HG02884 (cell line): ENCODE results near the gene PCP4L1.
"Not testable (repeated sequence)": the region's sequence is repeated elsewhere in the genome, so short reads cannot be mapped to it uniquely, and the experiment has no call there.

Source experiments
- ATAC-seq: cut with Tn5 transposase; IDR thresholded peaks from one replicate; pipeline ENCODE4 v1.9.1; 2021; ENCODE audit warnings: mild to moderate bottlenecking, moderate library complexity; ENCODE audit not compliant: unreplicated experiment

Gene PCP4L1

DNA sequence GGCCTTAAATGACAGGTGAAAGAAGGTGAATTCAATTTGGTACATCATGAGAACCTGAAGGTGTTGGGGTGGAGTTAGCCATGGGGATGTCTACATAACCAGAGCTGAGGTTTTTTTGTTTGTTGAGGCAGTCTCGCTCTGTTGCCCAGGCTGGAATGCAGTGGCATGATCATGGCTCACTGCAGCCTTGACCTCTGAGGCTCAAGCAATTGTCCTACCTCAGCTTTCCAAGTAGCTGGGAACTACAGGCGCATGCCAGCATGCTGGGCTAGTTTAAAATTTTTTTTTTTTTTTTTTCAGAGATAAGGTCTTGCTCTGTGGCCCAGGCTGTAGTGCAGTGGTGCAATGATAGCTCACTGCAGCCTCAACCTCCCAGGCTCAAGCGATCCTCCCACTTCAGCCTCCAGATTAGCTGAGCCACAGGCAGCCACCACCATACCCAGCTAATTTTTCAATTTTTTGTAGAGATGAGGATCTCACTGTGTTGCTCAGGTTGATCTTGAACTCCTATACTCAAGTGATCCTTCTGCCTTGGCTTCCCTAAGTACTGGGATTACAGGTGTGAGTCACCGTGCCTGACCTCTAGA, 53.1 kb downstream of the PCP4L1 start:
- ATAC-seq: no peak

DNA sequence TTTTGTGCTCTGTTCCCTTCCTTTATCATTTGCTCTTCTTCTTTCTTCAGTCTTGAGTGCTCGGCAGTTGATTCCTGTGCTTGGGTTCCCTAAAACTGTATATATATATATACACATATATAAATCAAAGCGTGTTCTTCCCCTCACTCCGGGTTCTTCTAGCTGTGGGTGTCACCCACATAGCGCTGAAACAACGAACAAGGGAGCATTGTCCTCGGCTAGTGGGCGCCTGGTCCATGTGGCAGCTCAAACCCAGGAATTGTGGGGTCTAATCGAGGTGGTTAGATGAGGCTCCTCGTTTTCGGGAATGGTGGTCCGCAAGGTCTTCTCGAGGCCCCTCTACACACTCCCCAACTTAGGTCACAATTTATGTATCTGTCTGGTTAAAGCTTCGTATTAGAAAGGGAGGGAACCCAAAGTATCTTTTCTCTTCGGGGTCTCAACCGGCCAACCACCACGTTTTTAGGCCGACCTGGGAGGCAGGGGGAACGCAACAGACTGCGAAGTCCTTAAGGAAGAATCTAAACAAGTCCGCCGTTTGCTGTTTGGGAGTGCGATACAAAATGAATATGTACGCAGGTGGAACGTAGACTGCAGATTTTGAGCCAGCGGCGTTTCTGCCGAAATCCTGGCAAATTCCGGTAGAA, 55.1 kb downstream of the PCP4L1 start:
- ATAC-seq: peak; percentile 12

GRCh38 chr1:161314201-161314981, 55.8 kb downstream of the PCP4L1 start, which contains the start of gene SDHC:
TSS of gene SDHC (plus strand) at chr1:161314381. CDS start at chr1:161314406, 25 bp downstream.
- peak; percentile 99 for ATAC-seq

- ATAC-seq: not testable (repeated sequence)
Observed at GRCh38 chr1:161315841-161316674, 57.5 kb downstream of the PCP4L1 start.

GRCh38 chr1:161324020-161324419, 65.5 kb downstream of the PCP4L1 start:
- ATAC-seq: no peak

GRCh38 chr1:161330346-161330745, 71.8 kb downstream of the PCP4L1 start:
- no peak for ATAC-seq

DNA sequence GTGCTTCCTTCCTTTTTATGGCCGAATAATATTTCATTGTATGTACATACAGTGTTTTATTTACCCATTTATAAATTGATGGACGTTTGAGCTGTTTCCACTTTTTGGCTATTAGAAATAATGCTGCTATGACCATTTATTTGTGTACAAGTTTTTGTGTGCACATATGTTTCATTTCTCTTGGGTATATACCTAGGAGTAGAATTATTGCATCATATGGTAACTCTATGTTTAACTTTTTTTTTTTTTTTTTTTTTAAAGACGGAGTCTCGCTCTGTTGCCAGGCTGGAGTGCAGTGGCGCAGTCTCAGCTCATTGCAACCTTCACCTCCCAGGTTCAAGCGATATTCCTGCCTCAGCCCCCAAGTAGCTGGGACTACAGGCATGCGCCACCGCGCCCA, 74.6 kb downstream of the PCP4L1 start:
- no peak for ATAC-seq
